ENCODE data around the gene RFX3.

DNA sequence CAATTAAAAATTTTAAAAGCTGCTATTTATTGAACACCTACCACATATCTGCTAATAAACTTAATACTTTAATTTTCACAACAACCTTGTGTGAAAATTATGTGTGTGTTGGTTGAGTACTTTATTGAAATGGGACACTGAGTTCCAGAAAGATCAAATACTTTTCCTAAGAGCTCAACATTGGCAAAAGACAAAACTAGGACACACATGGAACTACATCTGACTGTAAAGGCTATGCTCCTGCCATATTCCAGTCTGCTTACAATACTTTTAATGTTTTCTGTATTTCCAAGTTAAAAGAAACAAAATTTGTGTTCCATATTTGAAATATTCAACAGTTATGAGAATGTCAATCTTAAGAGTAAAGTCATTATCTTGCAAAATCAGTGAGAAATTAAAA lies 111.8 kb downstream of the RFX3 start:
- TF ChIP-seq, protein P1, sequence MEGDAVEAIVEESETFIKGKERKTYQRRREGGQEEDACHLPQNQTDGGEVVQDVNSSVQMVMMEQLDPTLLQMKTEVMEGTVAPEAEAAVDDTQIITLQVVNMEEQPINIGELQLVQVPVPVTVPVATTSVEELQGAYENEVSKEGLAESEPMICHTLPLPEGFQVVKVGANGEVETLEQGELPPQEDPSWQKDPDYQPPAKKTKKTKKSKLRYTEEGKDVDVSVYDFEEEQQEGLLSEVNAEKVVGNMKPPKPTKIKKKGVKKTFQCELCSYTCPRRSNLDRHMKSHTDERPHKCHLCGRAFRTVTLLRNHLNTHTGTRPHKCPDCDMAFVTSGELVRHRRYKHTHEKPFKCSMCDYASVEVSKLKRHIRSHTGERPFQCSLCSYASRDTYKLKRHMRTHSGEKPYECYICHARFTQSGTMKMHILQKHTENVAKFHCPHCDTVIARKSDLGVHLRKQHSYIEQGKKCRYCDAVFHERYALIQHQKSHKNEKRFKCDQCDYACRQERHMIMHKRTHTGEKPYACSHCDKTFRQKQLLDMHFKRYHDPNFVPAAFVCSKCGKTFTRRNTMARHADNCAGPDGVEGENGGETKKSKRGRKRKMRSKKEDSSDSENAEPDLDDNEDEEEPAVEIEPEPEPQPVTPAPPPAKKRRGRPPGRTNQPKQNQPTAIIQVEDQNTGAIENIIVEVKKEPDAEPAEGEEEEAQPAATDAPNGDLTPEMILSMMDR (conservative IDR thresholded peaks at IDR 0.05) = no peak
- no peak for TF ChIP-seq ZFX (IDR thresholded peaks at IDR 0.05)

Data from C4-2B (cell line).